NCI-H345 treated with DMSO at 0.1 percent for 48 hours (cell line): ENCODE data around the gene LAMTOR3.
"Not testable (repeated sequence)": the region's sequence is repeated elsewhere in the genome, so short reads cannot be mapped to it uniquely, and the experiment has no call there.

Source experiments
- DNase-seq: peaks from one replicate; lab custom pipeline; 2025; ENCODE audit not compliant: unreplicated experiment; lab: John Stamatoyannopoulos, UW

LAMTOR3 gene

DNA sequence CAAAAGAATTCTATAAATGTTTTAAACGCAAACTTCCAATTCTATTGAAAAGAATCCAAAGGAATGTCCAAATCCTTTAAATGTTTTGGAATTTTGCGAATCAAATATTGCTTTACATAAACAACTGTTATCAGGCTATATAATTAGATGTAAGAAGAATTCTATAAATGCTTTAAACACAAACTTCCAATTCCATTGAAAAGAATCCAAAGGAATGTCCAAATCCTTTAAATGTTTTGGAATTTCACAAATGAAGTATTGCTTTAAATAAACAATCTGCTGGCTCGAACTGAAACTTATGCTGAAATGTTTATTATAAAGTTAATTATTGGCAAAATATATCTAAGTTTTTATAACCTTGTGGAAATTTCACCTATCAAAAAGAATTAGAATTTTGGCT, 61.5 kb downstream of the LAMTOR3 start:
- DNase-seq, result no peak

DNA sequence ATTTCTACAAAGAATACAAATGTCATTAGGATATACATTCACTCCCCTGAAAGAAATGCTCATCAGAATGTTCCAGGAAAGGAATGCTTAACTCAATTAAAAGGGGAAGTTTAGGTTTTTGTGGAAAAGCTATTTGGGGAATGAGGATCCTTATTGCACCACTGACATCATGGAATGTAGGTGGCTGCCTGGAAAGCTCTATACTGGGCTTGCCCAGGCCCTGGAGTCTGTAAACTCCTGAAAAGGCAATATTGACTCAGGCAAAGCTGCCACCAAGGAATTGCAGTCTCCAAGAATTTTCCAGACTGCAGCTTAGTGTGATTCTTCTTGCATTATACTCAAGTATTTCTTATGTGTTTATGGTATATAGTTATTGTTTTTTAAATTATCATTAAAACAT, 61.9 kb downstream of the LAMTOR3 start:
- DNase-seq, result no peak

DNA sequence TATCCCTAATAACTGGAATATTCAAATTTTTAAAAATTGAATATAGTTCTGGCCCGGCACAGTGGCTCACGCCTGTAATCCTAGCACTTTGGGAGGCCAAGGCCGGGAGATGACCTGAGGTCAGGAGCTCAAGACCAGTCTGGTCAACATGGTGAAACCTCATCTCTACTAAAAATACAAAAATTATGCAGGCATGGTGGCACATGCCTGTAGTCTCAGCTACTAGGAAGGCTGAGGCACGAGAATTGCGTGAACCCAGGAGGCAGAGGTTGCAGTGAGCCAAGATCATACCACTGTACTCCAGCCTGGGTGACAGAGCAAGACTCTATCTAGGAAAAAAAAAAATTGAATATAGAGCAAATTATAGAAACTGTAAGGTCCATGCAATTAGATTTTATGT, 64.2 kb downstream of the LAMTOR3 start:
- DNase-seq, result not testable (repeated sequence)

GRCh38 chr4:99828477-99828876, 65.8 kb downstream of the LAMTOR3 start:
- DNase-seq, result no peak
